Renal cortex interstitium (tissue), 15 donors: ENCODE results near the gene KRTAP5-10. TPM values are rescaled to one million over a fixed set of nuclear protein-coding genes. Genes with fewer than 3 reads are reported as not detected.
"Not testable (repeated sequence)": the region's sequence is repeated elsewhere in the genome, so short reads cannot be mapped to it uniquely, and the experiment has no call there.

Experiments used
- DNase-seq, 11 donors: peaks; one replicate each; pipeline ENCODE4 v3.0.0-alpha.2; 2013; ENCODE audit warnings: low read depth in 9 of 11, low spot score in 4 of 11; ENCODE audit errors: extremely low read depth in 1 of 11
- long read RNA-seq, 16 experiments: transcript quantifications; one replicate each; lab custom pipeline, GENCODE V29; 2026
- polyA plus RNA-seq, 3 donors: library from polyadenylated mRNA; unstranded; fragments of 120-200 nt; gene quantifications; one replicate each; pipeline ENCODE4 v1.2.1, GENCODE V29; 2013; ENCODE audit not compliant: insufficient read length in 3 of 3

The KRTAP5-10 gene
- under 1 TPM in 1 of 3 donors, not detected in 2; 0.44 TPM for polyA plus RNA-seq
- long read RNA-seq, donor 1, result 0 reads
- long read RNA-seq, donor 2, result 0 reads
- long read RNA-seq, donor 3, result 0 reads
- long read RNA-seq, donor 4, partial matches to known transcripts, result 0 of 1 reads
- long read RNA-seq, donor 4, other reads (novel, unspliced or antisense), result 0 of 1 reads
- long read RNA-seq, donor 5, result 0 reads
- long read RNA-seq, donor 6, result 0 reads
- long read RNA-seq, donor 7, result 0 reads
- long read RNA-seq, donor 8, partial matches to known transcripts, result 0 of 1 reads
- long read RNA-seq, donor 8, other reads (novel, unspliced or antisense), result 0 of 1 reads
- long read RNA-seq, donor 9, result 0 reads
- long read RNA-seq, donor 10, result 0 reads
- long read RNA-seq, donor 11, result 0 reads
- long read RNA-seq, donor 12, result 0 reads
- long read RNA-seq, donor 13, result 0 reads
- long read RNA-seq, donor 14, result 0 reads
- long read RNA-seq, donor 15, result 0 reads
- long read RNA-seq, donor 16, result 0 reads

GRCh38 chr11:71565263-71565662 lies at the start of gene KRTAP5-10:
Gene KRTAP5-10, plus strand, starts transcription at chr11:71565563. Its CDS starts 25 bp downstream, at chr11:71565588.
- DNase-seq, result no peak

GRCh38 chr11:71518506-71519471 lies 46.6 kb upstream of the KRTAP5-10 start:
- no peak for DNase-seq

GRCh38 chr11:71519546-71519945 lies 45.8 kb upstream of the KRTAP5-10 start:
- DNase-seq, result no peak

GRCh38 chr11:71525188-71525937 lies 40.0 kb upstream of the KRTAP5-10 start:
- no peak for DNase-seq

GRCh38 chr11:71525938-71526495 lies 39.3 kb upstream of the KRTAP5-10 start:
- DNase-seq, result no peak

- DNase-seq, result not testable (repeated sequence)
Measured at GRCh38 chr11:71526796-71527575, 38.4 kb upstream of the KRTAP5-10 start, which contains the start of gene KRTAP5-7. Gene KRTAP5-7, plus strand, starts transcription at chr11:71527267. Its CDS starts 34 bp downstream, at chr11:71527301.

GRCh38 chr11:71527576-71528210 lies 37.7 kb upstream of the KRTAP5-10 start:
- DNase-seq, result no peak

- peak in 4 of 11 donors; percentile 11 to 30 (median 12) for DNase-seq
Measured at GRCh38 chr11:71530602-71531001, 34.8 kb upstream of the KRTAP5-10 start.

- DNase-seq, result no peak
Measured at GRCh38 chr11:71532036-71532610, 33.2 kb upstream of the KRTAP5-10 start.

- not testable (repeated sequence) for DNase-seq
Measured at GRCh38 chr11:71534711-71535608, 30.4 kb upstream of the KRTAP5-10 start.

GRCh38 chr11:71535825-71536224 lies 29.5 kb upstream of the KRTAP5-10 start:
- DNase-seq, result no peak

GRCh38 chr11:71537537-71537936 lies 27.8 kb upstream of the KRTAP5-10 start:
- DNase-seq, result no peak

- not testable (repeated sequence) for DNase-seq
Measured at GRCh38 chr11:71537977-71538665, 27.2 kb upstream of the KRTAP5-10 start, which contains the start of gene KRTAP5-8. Gene KRTAP5-8, plus strand, starts transcription at chr11:71538025. Its CDS starts 31 bp downstream, at chr11:71538056.

- no peak for DNase-seq
Measured at GRCh38 chr11:71538666-71538990, 26.7 kb upstream of the KRTAP5-10 start.

GRCh38 chr11:71539017-71539416 lies 26.3 kb upstream of the KRTAP5-10 start:
- no peak for DNase-seq
